ENCODE data around the gene HBG2. TPM values are rescaled to one million over a fixed set of nuclear protein-coding genes. Genes with fewer than 3 reads are reported as not detected.

The HBG2 gene
- total and polyA plus RNA-seq, 2 of the 13 experiments (the other 11 are each of a cell fraction or from before 2014, with no cell fraction given): not detected

- no peak for TF ChIP-seq PITX1 (CRISPR knock-in tag; IDR thresholded peaks at IDR 0.05)
- TF ChIP-seq MIER2 (CRISPR knock-in tag; IDR thresholded peaks at IDR 0.05): no peak
- no peak for TF ChIP-seq HOXD1 (CRISPR knock-in tag; IDR thresholded peaks at IDR 0.05)
- no peak for TF ChIP-seq ZNF574 (CRISPR knock-in tag; IDR thresholded peaks at IDR 0.05)
- no peak for TF ChIP-seq ZC3H13 (CRISPR knock-in tag; IDR thresholded peaks at IDR 0.05)
- Histone ChIP-seq H3K4me2 (ENCODE audit: low read depth, low read length) (no peak overlapping the region), H2AFZ (ENCODE audit: low read length) (no peak overlapping the region), H3K4me3 (replicated peaks in 1 of 3; ENCODE audit: insufficient read depth in 1 of 3, low read depth in 2 of 3, low read length in 3 of 3) (no peak overlapping the region), H3K27me3 (ENCODE audit: control insufficient read depth in 1 of 2, insufficient read depth in 2 of 2, low read length in 2 of 2) (peaks cover 0 to 5% of the 10 kb centered on the region in 2 experiments; a peak in 1 of 5 replicates), H3K79me2 (ENCODE audit: insufficient read depth, low read length) (no peaks in the 10 kb centered on the region), H3K27ac (ENCODE audit: extremely low read length, insufficient read depth, low read length) (no peak overlapping the region), H3K4me1 (ENCODE audit: insufficient read depth, low read length) (no peaks in the 10 kb centered on the region), H3K9ac (ENCODE audit: insufficient read depth, low read depth, low read length) (no peak overlapping the region), H4K20me1 (ENCODE audit: insufficient read depth, low read length) (no peaks in the 10 kb centered on the region), H3K9me3 (ENCODE audit: low read length) (no peaks in the 10 kb centered on the region), H3K36me3 (replicated peaks in 1 of 2; ENCODE audit: control insufficient read depth in 1 of 2, insufficient read depth in 2 of 2, low read length in 2 of 2) (no peaks in the 10 kb centered on the region)
- WGBS (ENCODE audit: low lambda C conversion rate): 0% methylated on average over 2 of the region's 2 CpGs
- DNase-seq (ENCODE audit: low spot score): no peak
- BruUV-seq (replicated peaks): no TSS peak
- ATAC-seq: no peak
- POLR2A ChIA-PET: no interaction called here
- CTCF ChIA-PET (ENCODE audit: low intra/inter-chr PET ratio, low total read pairs): no interaction called here
- intact Hi-C loops (cut with micrococcal nuclease; ENCODE audit: unreplicated experiment) (no loop called here), in situ Hi-C loops (cut with HindIII; ENCODE audit: extremely low pct_ligation_motif_present, low pct_unique_long_range_greater_than_20kb) (no loop called here)
- FAIRE-seq: no peak
Observed at GRCh38 chr11:5240458-5240857, 14.1 kb downstream of the HBG2 start.

DNA sequence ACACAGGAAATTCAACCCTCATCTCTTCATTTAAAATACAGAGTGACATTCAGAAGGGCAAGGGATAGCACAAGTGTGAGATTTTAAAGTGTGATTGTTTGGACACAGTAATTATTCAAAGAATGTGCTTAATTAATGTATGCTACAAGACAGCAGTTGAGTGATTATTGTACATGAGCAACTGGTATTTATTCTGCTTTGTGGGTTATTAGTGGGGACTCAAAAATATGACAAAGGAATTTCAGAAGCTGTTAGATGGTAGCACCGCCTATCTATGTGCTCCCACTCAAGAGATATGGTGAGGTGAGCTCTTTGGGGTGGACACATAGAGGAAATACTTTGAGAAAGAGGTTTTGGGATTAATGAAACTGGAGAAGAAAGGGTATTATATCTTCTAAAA, 14.5 kb downstream of the HBG2 start:
- Histone ChIP-seq H3K9ac (ENCODE audit: insufficient read depth, low read depth, low read length) (no peak overlapping the region), H2AFZ (ENCODE audit: low read length) (no peak overlapping the region), H3K4me1 (ENCODE audit: insufficient read depth, low read length) (no peaks in the 10 kb centered on the region), H3K9me3 (ENCODE audit: low read length) (no peaks in the 10 kb centered on the region), H3K4me3 (replicated peaks in 1 of 3; ENCODE audit: insufficient read depth in 1 of 3, low read depth in 2 of 3, low read length in 3 of 3) (no peak overlapping the region), H3K79me2 (ENCODE audit: insufficient read depth, low read length) (no peaks in the 10 kb centered on the region), H4K20me1 (ENCODE audit: insufficient read depth, low read length) (no peaks in the 10 kb centered on the region; the same call in 1 of the 2 replicates), H3K36me3 (replicated peaks in 1 of 2; ENCODE audit: control insufficient read depth in 1 of 2, insufficient read depth in 2 of 2, low read length in 2 of 2) (no peaks in the 10 kb centered on the region), H3K4me2 (ENCODE audit: low read depth, low read length) (no peak overlapping the region), H3K27ac (ENCODE audit: extremely low read length, insufficient read depth, low read length) (no peak overlapping the region), H3K27me3 (ENCODE audit: control insufficient read depth in 1 of 2, insufficient read depth in 2 of 2, low read length in 2 of 2) (peaks cover 0 to 5% of the 10 kb centered on the region in 2 experiments; a peak in 1 of 5 replicates)
- BruUV-seq (replicated peaks): no TSS peak
- intact Hi-C loops (cut with micrococcal nuclease; ENCODE audit: unreplicated experiment): no loop called here
- FAIRE-seq (no peak), ATAC-seq (no peak), DNase-seq (ENCODE audit: low spot score) (no peak)
- ChIA-PET CTCF (ENCODE audit: low intra/inter-chr PET ratio, low total read pairs) (no interaction called here), POLR2A (no interaction called here)
- WGBS (ENCODE audit: low lambda C conversion rate): 0% methylated on average over 1 of the region's 1 CpG
- in situ Hi-C loops (cut with HindIII; ENCODE audit: extremely low pct_ligation_motif_present, low pct_unique_long_range_greater_than_20kb): no loop called here
- TF ChIP-seq ZBTB44 (CRISPR knock-in tag; IDR thresholded peaks at IDR 0.05) (no peak), ZNF7 (CRISPR knock-in tag; IDR thresholded peaks at IDR 0.05) (no peak), ZBTB43 (CRISPR knock-in tag; conservative IDR thresholded peaks at IDR 0.05) (no peak), MTA3 (CRISPR knock-in tag; IDR thresholded peaks at IDR 0.05) (no peak)
- TF ChIP-seq, protein P1, sequence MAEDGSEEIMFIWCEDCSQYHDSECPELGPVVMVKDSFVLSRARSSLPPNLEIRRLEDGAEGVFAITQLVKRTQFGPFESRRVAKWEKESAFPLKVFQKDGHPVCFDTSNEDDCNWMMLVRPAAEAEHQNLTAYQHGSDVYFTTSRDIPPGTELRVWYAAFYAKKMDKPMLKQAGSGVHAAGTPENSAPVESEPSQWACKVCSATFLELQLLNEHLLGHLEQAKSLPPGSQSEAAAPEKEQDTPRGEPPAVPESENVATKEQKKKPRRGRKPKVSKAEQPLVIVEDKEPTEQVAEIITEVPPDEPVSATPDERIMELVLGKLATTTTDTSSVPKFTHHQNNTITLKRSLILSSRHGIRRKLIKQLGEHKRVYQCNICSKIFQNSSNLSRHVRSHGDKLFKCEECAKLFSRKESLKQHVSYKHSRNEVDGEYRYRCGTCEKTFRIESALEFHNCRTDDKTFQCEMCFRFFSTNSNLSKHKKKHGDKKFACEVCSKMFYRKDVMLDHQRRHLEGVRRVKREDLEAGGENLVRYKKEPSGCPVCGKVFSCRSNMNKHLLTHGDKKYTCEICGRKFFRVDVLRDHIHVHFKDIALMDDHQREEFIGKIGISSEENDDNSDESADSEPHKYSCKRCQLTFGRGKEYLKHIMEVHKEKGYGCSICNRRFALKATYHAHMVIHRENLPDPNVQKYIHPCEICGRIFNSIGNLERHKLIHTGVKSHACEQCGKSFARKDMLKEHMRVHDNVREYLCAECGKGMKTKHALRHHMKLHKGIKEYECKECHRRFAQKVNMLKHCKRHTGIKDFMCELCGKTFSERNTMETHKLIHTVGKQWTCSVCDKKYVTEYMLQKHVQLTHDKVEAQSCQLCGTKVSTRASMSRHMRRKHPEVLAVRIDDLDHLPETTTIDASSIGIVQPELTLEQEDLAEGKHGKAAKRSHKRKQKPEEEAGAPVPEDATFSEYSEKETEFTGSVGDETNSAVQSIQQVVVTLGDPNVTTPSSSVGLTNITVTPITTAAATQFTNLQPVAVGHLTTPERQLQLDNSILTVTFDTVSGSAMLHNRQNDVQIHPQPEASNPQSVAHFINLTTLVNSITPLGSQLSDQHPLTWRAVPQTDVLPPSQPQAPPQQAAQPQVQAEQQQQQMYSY (CRISPR knock-in tag; IDR thresholded peaks at IDR 0.05): no peak
